Stimulated activated naive CD8-positive, alpha-beta T cell treated with anti-CD3 and anti-CD28 coated beads, Interleukin-15, Interleukin-2, amounts not matched to agents 100 U/mL and 50 U/mL, for 24 hours (primary cell): ENCODE measurements around the gene MORN1.

ENCODE experiments used
- ATAC-seq: fragments of 150-1000 bp; cut with Tn5 transposase; one replicate; pipeline ENCODE4 v1.10.0; 2021
- DNase-seq: peaks from one replicate; pipeline ENCODE4 v3.0.0; 2021

The MORN1 gene

DNA sequence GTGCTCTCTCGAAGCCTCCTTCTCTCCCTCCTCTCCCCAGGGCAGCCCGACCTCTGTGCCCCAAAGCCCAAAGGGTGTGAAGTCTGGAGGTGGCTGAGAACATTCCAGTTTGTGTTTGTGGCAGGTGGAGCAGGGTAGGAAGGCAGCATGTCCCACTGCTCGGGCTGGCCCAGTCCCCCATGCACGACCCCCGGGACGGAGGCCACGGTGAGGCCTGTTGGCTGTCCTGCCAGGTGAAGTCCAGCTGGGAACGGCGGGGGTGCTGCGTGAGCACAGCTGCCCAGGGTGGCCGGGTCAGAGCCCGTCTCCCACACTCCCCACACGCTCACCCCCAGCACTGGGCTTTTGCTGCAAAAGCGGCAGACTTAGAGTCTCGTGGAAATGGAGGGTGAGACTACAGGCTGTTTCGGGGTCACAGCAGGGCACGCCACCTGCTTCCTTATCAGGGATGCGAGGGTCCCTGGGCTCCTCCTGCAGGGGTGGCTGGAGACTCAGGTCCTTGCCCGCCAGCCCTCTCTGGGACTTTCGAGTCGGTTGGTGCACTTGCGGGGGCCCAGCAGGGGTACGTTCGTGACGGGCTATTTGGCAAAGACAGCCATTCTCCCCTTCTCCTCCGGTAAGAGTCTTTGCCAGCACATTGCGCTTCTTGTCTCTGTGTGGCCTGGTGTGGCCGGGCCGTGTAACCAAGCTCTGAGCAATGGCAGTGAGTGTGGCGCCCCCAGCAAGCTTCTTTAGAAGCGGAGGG lies 40.3 kb downstream of the MORN1 start:
- no peak for ATAC-seq
- no peak for DNase-seq

DNA sequence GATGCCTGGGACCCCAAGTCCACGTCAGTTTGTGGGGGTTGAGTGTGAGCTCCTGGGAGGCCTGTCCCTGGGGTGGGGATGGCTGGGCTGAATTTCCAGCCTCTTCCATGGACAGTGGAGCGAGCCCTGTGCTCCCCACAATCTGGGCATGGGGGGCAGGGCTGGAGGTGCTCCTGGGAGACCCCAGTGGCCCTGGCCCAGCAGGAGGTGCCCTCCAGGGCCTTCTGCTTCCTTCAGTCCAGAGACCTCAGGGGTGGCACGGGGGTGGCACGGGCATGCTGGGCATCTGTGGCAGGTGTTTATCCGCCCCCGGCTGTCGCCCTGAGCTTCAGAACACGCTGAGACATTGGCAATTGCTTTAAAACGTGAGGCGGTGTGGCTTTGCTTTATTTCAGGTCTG lies 40.9 kb downstream of the MORN1 start:
- no peak for DNase-seq
- no peak for ATAC-seq

DNA sequence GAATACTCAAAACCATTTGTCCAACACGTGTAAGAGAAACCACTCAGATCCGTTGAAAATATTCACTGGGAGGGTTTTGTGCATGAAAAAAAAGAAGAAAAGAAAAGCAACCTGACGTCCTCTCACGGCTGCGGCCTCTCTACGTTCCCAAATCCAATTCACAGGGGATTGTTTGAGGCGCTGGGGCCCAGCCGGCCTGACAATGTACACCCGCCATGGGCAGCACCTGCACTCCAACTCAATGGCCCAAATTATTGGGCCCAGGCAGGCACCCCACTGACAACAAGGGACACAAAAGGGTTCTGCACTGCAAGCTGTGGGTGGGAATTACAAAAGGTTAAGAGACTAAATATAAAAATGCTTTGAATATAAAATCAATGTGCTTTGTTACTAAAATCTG lies 41.5 kb downstream of the MORN1 start:
- ATAC-seq: no peak

GRCh38 chr1:2348346-2349325 lies 42.7 kb downstream of the MORN1 start:
- ATAC-seq (no peak), DNase-seq (no peak)

More for the DNA sequence above, 41.5 kb downstream of the MORN1 start:
- no peak for DNase-seq

DNA sequence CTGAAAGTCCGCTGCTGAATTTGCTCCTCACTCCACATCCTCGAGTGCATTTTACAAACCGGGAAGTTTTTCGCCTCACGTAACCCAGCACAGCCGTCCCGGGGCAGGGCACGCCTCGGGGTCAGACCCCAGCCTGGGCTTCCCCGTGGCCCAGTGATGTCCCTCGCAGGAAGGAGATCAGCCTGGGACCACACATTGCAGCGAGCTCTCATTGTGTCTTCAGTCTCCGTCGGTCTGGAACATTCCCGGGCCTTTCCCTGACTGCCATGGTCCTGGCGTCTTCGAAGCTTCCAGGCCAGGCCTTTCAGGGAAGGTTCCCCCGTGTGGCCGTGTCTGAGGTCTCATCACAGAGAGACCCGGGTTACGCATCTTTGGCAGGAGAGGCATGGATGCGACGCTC lies 43.5 kb downstream of the MORN1 start:
- ATAC-seq: no peak
- no peak for DNase-seq

DNA sequence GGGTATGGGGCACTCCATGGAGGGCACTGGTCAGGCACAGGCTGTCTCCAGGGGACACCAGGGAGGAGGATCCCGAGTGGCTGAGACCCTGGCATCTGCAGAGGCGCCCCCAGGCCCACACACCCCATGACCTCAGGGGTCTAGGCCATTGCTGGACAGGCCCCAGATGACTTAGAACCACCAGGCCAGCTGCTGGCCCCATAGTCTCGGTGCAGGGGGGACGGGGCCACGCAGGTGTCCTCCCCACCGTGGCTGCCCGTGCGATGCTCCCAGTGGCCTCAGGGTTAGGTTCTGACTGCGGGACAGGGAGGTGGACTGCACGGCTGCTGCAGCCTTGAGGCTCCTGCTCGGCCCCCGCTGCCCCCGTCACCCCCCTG lies 44.0 kb downstream of the MORN1 start:
- ATAC-seq (no peak), DNase-seq (no peak)

DNA sequence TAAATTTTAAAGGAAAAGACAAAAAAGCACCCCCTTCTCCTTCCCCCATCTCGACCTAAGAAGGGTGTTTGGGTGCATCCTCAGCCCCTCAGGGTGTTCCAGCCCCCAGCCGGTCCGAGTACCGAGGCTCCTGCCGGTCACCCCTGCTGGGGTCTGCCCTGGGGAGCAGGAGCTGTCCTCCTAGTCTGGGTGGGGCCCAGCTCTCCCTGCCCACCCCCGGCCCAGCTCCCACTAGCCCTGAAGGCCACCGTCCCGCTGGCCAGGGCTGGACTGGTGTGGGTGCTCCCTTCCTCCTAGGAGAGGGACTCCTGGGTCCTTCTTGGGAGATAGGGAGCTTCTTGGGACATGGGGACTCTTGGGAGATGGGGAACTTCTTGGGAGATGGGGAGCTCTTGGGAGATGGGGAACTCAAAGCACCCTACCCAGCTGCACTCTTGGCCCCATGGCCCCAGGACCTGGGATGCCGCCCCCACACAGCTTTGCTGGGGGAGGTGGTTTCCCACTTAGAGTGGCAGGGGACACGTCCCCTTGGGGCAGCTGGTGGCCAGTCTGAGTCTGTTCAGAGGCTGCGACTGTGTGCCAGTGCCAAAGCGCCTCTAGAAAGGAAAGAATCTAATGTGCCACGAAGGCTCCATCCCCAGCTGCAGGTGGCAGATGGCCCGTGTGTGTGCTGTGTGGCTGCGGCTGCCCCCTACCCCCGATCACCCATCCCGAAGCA lies 44.5 kb downstream of the MORN1 start:
- DNase-seq (no peak), ATAC-seq (no peak)

- ATAC-seq (no peak), DNase-seq (no peak)
Measured at GRCh38 chr1:2345297-2346075, 45.9 kb downstream of the MORN1 start.

DNA sequence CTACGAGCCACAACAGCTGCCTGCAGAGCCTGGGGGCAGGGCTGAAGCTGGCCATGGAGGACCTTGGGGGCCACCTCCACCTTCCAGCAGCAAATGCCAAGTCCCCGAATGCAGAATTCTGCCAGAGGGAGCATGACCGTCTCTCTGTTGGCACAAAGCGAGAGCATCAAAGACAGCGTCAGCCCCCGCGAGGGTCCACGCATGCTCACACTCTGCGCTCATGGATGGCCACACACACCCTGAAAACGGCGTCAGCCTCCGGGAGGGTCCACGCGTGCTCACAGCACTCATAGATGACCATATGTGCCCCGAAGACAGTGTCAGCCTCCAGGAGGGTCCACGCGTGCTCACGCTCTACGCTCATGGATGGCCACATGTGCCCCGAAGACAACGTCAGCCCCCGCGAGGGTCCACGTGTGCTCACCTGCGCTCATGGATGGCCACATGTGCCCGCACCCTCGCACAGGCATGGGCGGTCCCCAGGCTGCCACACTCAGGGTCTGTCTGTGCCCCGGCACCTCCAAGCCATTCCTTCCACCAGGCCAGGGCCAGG lies 46.5 kb downstream of the MORN1 start:
- ATAC-seq: no peak
- DNase-seq: no peak

DNA sequence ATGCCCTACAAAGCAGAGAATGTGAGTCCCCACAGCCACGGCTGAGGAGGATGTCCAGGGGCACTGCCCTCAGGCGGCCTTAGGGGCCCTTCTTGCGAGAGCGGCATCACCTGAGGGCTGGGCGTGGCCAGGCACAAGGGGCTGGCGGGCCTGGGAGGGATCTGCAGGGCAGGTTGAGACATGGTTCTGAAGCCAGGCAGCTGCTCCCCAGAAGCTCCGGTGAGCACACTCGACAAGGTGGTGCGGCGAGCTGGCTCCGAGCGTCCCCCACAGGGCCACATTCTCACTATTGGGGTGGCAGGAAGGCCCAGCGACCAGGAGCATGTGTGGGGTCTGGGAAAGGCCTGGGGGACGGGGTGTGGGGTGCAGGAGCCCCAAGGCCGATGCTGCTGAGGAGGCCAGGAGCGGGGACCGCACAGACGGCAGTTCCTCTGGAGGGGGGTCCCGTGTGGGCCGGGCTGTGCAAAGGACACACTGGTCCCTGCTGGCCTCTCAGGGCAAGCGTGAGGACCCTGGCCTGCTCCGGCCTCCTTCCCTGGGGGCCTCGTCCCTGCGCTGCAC lies 47.2 kb downstream of the MORN1 start:
- DNase-seq: no peak
- ATAC-seq: no peak

DNA sequence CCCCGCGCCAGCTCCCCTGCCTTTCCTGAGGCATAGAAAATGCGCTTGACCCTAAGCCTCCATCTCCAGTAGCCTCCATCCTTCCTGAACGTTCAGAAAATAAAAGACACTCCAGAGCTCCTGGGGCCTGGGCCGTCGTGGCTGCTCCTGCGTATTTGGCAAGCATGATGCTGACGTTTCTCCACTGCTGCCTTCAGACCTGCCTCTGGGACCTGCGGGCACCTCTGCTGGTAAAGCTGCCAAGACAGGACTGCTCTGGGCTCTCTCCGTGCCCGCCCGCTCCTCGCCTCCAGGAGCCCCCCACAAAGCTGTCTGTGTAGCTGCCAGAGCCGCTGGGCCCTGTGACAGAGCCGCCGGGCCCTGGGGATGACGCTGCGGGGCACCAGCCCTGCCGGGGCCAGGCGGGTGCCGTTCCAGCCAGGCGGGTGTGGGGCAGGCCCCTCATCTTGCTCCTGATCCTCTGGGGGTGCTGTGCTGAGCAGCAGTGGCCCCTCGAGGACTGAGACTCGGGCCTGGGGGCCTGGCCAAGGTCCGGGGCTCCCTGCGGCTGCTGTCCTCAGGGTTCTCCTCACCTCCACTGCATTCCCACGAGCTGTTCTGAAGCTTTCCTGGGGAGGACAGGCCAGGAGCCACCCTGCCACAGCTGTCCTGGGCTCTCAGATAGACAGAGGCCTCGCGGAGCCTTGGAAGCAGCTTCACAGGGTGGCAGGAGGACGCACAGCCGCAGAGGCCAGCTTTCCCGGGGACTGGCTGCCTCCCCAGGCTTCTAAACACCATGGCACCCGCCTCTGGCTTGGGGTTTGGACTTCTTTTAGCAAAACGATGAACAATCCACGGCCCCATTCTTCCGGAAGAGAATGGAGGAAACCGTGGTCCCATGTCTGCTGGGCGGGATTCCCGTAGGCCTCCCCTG lies 48.1 kb downstream of the MORN1 start:
- DNase-seq (no peak), ATAC-seq (no peak)

GRCh38 chr1:2342384-2343022 lies 48.9 kb downstream of the MORN1 start:
- ATAC-seq: no peak

GRCh38 chr1:2341706-2342383 lies 49.5 kb downstream of the MORN1 start:
- DNase-seq (no peak), ATAC-seq (no peak)

More at GRCh38 chr1:2342384-2343022, 48.9 kb downstream of the MORN1 start:
- no peak for DNase-seq

DNA sequence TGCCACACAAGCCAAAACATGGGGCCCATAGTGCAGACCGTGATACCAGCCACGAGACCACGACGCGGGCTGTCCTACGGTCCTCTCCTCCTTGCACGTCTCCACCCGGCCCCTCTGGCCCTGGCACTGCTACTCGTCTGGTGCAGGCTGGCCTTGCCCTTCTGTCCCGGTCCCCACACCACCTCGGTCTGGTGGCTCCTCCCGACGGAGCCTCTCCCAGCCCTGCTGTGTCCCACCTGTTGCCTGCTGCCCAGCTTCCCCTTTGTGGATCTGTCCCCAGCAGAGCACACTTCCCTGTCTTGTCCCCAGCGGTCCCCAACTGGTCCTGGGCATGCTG lies 50.5 kb downstream of the MORN1 start:
- DNase-seq (no peak), ATAC-seq (no peak)

GRCh38 chr1:2340086-2340917 lies 51.1 kb downstream of the MORN1 start:
- ATAC-seq (no peak), DNase-seq (no peak)

GRCh38 chr1:2339206-2340085 lies 51.9 kb downstream of the MORN1 start:
- DNase-seq: no peak

GRCh38 chr1:2337501-2337900 lies 53.9 kb downstream of the MORN1 start:
- DNase-seq: no peak
- ATAC-seq: no peak

More at GRCh38 chr1:2339206-2340085, 51.9 kb downstream of the MORN1 start:
- no peak for ATAC-seq
